Measurements from ENCODE around the gene TCF4.

TCF4 gene

GRCh38 chr18:55509631-55510324 lies 78.2 kb downstream of the TCF4 start:
- no peak for TF ChIP-seq CTCF (IDR thresholded peaks at IDR 0.05; ENCODE audit: insufficient read depth, low read length, missing control alignments)
- ChIA-PET POLR2A (interaction anchor here (1.2 kb wide), 1 partner anchor 77 kb away, joined by 3 read pairs; no protein-coding TSS in a partner anchor), CTCF (interaction anchor here (1.3 to 2.6 kb wide), 2 partner anchors 95 to 167 kb away, joined by 3 to 7 read pairs; no protein-coding TSS in a partner anchor)
- peak overlapping the region; percentile 39 for H3K4me3 ChIP-seq (ENCODE audit: low read depth, low read length)
- peak; percentile 59 for DNase-seq (ENCODE audit: low read depth, low spot score)

- POLR2A ChIA-PET, result no interaction called here
- CTCF ChIA-PET, result interaction anchor here (2.6 kb wide), 1 partner anchor 94 kb away, joined by 7 read pairs; no protein-coding TSS in a partner anchor
- no peak for TF ChIP-seq CTCF (IDR thresholded peaks at IDR 0.05; ENCODE audit: insufficient read depth, low read length, missing control alignments)
- DNase-seq (ENCODE audit: low read depth, low spot score), result no peak
- no peak overlapping the region for H3K4me3 ChIP-seq (ENCODE audit: low read depth, low read length)
Measured at GRCh38 chr18:55508651-55509050, 79.3 kb downstream of the TCF4 start.

GRCh38 chr18:55506074-55506473 lies 81.9 kb downstream of the TCF4 start:
- TF ChIP-seq CTCF (IDR thresholded peaks at IDR 0.05; ENCODE audit: insufficient read depth, low read length, missing control alignments), result no peak
- ChIA-PET CTCF (interaction anchor here (1.2 kb wide), 1 partner anchor 268 kb away, joined by 3 read pairs; no protein-coding TSS in a partner anchor), POLR2A (interaction anchor here (0.6 kb wide), 2 partner anchors 90 to 364 kb away, joined by 3 to 4 read pairs; no protein-coding TSS in a partner anchor)
- H3K4me3 ChIP-seq (ENCODE audit: low read depth, low read length), result no peak overlapping the region
- DNase-seq (ENCODE audit: low read depth, low spot score), result no peak

- TF ChIP-seq CTCF (IDR thresholded peaks at IDR 0.05; ENCODE audit: insufficient read depth, low read length, missing control alignments), result no peak
- ChIA-PET CTCF (no interaction called here), POLR2A (no interaction called here)
- DNase-seq (ENCODE audit: low read depth, low spot score), result no peak
- H3K4me3 ChIP-seq (ENCODE audit: low read depth, low read length), result no peak overlapping the region
Measured at GRCh38 chr18:55504808-55505207, 83.2 kb downstream of the TCF4 start.

GRCh38 chr18:55503167-55503820 lies 84.7 kb downstream of the TCF4 start:
- DNase-seq (ENCODE audit: low read depth, low spot score), result no peak
- no peak for TF ChIP-seq CTCF (IDR thresholded peaks at IDR 0.05; ENCODE audit: insufficient read depth, low read length, missing control alignments)
- H3K4me3 ChIP-seq (ENCODE audit: low read depth, low read length), result no peak overlapping the region
- ChIA-PET CTCF (interaction anchor here (0.9 kb wide), 1 partner anchor 25 kb away, joined by 4 read pairs; no protein-coding TSS in a partner anchor), POLR2A (no interaction called here)
